Fibroblast of skin of right biceps (primary cell): ENCODE data around the gene CORO2B.

ENCODE experiments used
- DNase-seq: peaks from one replicate; pipeline ENCODE4 v3.0.0-alpha.2; 2013

The CORO2B gene

DNA sequence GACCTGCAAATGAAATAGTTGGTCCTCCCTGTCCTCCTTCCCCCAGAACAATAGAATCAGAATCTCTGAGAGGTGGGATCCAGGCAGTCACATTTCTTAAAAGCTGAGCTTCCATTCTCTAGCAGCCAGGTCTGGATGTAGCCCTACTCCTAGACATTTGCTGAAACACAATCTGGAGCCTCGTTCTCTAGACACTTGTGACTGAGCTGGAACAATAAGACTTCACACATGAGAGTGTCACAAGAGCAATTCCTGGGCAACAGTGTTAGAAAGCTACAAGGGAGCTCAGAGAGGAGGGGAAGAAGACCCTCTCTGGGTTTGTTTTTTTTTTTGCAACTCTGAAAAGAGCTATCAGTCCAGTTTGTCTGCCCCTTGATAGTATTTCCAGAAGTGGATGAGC lies 14.5 kb downstream of the CORO2B start:
- DNase-seq = no peak

GRCh38 chr15:68593828-68594532 lies 15.2 kb downstream of the CORO2B start:
- no peak for DNase-seq

DNA sequence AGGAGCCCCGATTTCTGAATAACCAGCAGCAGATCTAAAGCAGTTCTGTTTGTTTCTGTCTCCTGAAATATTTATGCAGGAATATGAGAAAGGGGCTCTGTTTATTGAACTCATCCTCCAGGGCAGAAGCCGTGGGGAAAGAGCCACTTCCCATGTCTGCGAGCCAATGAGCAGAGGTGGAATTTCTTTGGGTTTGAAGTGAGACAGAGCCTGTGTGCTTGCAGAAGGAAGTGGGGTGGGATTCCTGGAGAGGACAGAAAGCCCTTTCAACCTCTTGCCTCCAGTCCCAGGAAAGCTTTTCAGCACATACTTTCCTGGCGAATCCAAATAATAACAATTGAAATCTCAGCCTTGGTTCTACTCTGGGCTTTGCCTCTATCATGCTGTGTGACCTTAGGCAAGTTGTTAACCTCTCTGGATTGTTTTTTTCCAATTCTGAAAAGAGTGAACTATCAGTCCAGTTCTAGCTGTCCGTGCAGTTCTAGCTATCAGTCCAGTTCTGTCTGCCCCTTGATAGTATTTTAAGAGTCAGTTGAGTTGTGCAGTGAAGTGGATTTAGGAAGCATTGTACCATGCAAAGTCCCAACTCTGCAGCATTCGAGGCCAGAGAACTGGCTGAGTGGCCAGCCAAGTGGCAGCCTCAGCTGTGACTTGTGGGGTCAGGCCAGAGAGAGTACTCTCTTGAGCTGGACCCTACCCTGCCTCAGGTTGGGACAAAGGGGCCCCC lies 15.9 kb downstream of the CORO2B start:
- no peak for DNase-seq

DNA sequence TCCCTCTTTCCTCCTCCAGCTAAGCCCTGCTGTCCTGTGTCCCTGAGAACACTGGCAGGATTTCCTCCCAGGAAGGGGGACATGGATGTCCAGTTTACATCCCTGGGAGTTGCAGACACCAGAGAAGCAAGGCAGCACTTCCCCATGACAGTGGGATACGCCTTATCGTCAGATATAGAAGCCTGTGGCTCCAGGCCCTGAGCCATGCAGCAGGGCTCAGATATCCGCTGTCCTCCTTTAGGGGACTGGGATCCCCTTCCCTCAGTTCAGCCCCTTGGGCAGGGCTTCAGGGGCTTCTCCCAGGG lies 16.4 kb downstream of the CORO2B start:
- DNase-seq = no peak

DNA sequence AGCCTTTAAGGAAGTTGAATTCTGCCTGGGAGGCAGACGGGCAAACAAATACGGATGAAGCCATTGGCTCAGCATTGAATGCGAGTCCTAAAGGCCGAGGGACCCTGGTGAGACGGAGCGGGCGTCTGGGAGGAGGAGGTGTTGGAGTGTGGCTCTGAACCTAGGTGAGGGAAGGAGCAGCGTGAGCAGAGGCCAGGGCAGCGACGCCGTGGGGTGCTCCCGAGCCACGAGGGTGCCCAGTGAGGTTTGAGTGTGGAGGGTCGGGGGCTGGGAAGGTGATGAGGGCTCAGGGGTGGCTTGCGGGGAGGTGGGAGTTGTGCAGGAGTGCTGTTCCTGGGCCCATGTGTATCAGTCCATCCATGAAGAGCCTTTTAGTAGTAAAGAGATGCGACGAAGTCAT lies 17.0 kb downstream of the CORO2B start:
- no peak for DNase-seq

- no peak for DNase-seq
Measured at GRCh38 chr15:68596691-68597090, 17.9 kb downstream of the CORO2B start.

DNA sequence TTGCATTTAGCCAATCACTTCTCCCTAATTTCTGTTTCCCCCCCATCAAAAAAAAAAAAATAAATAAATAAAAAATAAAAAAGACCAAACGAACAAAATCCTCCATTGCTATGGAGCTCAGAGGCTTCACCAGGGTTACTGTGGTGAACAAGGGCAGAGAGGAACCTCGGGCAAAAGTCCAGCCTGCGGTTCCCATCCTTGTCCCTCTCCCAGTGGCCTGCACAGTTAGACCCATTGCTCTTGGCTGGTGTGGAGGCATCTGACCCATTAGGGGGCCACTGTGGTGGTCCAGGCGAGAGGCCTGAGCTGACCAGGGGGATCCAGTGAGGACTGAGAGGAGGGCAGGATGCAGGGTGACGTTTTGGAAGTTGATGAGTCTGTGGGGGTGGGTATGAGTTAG lies 18.8 kb downstream of the CORO2B start:
- no peak for DNase-seq

GRCh38 chr15:68598171-68599152 lies 19.7 kb downstream of the CORO2B start:
- no peak for DNase-seq

- DNase-seq = no peak
Measured at GRCh38 chr15:68599153-68599545, 20.4 kb downstream of the CORO2B start.

- DNase-seq = peak; percentile 85
Measured at GRCh38 chr15:68599560-68600071, 20.8 kb downstream of the CORO2B start.

- DNase-seq = no peak
Measured at GRCh38 chr15:68601206-68602197, 22.7 kb downstream of the CORO2B start.

GRCh38 chr15:68602459-68603215 lies 23.8 kb downstream of the CORO2B start:
- no peak for DNase-seq

GRCh38 chr15:68603216-68603595 lies 24.4 kb downstream of the CORO2B start:
- DNase-seq = no peak

GRCh38 chr15:68603951-68604350 lies 25.2 kb downstream of the CORO2B start:
- peak; percentile 49 for DNase-seq

GRCh38 chr15:68604840-68605478 lies 26.2 kb downstream of the CORO2B start:
- peak; percentile 89 for DNase-seq

DNA sequence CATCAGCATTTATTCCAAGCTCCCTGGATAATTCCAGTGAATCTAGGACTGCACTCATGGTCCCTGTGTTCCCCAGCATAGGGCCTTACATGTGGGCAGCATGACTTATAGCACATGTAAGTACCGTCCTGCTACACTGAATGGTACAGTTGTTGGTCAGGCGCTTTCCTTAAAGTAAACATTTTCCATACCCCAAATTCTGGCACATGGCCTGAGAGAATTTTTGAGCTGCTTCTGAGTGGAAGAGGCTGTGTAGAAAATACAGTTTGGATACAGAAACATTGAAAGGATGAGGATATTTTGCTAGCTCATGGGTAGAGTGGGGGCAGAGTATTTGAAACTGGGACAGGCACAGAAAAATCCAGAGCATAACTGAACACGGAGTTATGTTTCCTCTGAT lies 27.6 kb downstream of the CORO2B start:
- no peak for DNase-seq

DNA sequence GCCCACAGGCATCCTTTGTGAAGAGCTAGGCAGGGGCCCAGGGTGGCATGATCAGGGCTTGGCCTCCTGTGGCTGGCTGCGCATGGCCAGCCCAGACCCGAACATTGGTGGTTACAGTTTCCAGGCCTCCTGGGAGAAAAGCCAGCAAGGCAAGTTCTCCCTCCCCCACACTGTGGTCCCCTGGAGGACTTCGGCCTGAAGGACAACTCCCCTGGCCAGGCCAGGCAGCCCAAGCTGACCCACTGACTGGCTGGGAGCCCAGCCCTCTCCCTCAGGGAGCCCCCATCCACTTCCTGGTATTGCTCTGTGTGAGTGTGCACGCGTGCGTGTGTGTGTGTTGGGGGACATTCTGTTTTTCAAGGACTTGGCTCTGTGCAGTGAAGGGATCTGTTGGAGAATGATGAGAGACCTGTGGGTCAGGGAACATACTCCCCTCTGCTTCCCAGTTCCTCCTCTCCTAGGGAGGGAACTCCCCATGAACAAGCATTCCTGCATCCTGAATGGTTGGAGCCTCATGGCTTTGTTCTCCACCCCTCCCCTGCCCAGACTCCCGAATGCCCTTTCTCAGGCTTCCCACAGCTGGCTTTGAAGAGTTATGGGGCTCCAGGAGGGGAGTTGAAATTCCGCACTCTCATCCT lies 29.5 kb downstream of the CORO2B start:
- DNase-seq = peak; percentile 33

GRCh38 chr15:68608844-68609232 lies 30.0 kb downstream of the CORO2B start:
- no peak for DNase-seq

- peak; percentile 49 for DNase-seq
Measured at GRCh38 chr15:68609629-68610028, 30.8 kb downstream of the CORO2B start.

DNA sequence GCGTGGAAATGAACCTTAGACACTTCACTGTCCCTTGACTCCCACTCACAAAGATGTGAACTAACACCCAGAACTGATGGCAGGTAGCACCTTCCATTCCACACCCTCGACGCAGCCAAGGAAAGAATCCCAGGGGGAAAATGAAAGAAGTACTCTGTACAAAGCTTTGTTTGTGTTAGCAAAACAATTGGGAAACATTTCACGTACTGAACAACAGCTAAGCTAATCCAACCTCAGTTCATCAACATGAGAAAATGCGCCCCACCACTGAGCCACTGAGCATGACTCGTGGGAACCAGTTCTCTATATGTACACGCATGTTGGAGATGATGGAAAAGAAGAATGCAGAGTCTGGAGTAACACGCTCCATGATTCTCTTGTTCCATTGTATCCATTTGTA lies 32.0 kb downstream of the CORO2B start:
- DNase-seq = no peak
